OCI-LY3 (cell line): ENCODE results near the gene TMEM50A.
"Not testable (repeated sequence)": the region's sequence is repeated elsewhere in the genome, so short reads cannot be mapped to it uniquely, and the experiment has no call there.

Experiments used
- EZH2phosphoT487 ChIP-seq: fragments of 200-600 bp; shearing (Covaris generic); IDR thresholded peaks from 2 replicates; pipeline ENCODE4 v1.6.1; 2018; ENCODE audit warnings: antibody characterized with exemption, mixed run types, low read depth
- TF ChIP-seq, protein P1 (sequence below): fragments of 200-600, 300-600 bp; sonication (generic); IDR thresholded peaks from 2 replicates; pipeline ENCODE4 v1.5.1; 2014; ENCODE audit warnings: antibody characterized with exemption, low read length, low read depth

DNA sequence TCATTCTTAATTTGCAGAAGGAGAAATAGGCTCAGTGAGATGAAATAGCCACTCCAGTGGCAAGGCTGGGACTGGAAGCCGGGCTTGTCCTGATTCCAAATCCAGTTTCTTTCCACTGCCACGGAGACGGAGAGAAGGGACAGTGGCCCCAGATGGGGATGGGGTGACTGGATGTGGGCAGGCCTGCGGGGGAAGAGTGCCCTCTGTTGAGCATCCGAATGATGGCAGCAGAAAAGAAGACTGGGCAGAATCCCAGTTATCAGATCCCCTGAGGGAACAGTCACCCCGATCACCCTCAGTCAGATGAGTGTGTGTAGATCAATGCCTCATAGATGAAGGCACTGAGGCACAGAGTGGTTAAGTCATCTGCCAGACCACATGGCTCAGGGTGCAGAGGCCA, 48.1 kb upstream of the TMEM50A start:
- TF ChIP-seq, protein P1, sequence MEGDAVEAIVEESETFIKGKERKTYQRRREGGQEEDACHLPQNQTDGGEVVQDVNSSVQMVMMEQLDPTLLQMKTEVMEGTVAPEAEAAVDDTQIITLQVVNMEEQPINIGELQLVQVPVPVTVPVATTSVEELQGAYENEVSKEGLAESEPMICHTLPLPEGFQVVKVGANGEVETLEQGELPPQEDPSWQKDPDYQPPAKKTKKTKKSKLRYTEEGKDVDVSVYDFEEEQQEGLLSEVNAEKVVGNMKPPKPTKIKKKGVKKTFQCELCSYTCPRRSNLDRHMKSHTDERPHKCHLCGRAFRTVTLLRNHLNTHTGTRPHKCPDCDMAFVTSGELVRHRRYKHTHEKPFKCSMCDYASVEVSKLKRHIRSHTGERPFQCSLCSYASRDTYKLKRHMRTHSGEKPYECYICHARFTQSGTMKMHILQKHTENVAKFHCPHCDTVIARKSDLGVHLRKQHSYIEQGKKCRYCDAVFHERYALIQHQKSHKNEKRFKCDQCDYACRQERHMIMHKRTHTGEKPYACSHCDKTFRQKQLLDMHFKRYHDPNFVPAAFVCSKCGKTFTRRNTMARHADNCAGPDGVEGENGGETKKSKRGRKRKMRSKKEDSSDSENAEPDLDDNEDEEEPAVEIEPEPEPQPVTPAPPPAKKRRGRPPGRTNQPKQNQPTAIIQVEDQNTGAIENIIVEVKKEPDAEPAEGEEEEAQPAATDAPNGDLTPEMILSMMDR: not testable (repeated sequence)
- TF ChIP-seq EZH2phosphoT487: not testable (repeated sequence)
